Stomach (tissue), 9 donors: ENCODE data around the gene LCMT1. TPM values are rescaled to one million over a fixed set of nuclear protein-coding genes. Genes with fewer than 3 reads are reported as not detected.

Source experiments
- DNase-seq, 2 donors: peaks; one replicate each; pipeline versions ENCODE4 v3.0.0 to v3.0.0-alpha.2; 2013 to 2019
- H3K27ac ChIP-seq, 5 donors: fragments of 200-600 bp in 4 of 5; sonication (generic) in 4 of 5; one replicate each; pipeline ENCODE4 v1.5.1; 2013 to 2019; ENCODE audit warnings: mild to moderate bottlenecking in 1 of 5, moderate library complexity in 1 of 5
- H3K27me3 ChIP-seq, 3 donors: fragments of 200-600 bp; sonication (generic); one replicate each; pipeline ENCODE4 v1.5.1; 2017 to 2019; ENCODE audit warnings: mixed run types in 1 of 3
- H3K36me3 ChIP-seq, 4 donors: fragments of 200-600 bp; sonication (generic); 1 replicate in 3 of 4; 2 replicates in 1 of 4; pipeline ENCODE4 v1.5.1; 2016 to 2019
- H3K4me1 ChIP-seq, 4 donors: fragments of 200-600 bp; sonication (generic); one replicate each; pipeline ENCODE4 v1.5.1; 2016 to 2019
- H3K4me3 ChIP-seq, 4 donors: fragments of 200-600 bp; sonication (generic) in 3 of 4; one replicate each; pipeline ENCODE4 v1.5.1; 2016 to 2019; ENCODE audit warnings: mild to moderate bottlenecking in 1 of 4
- H3K9me3 ChIP-seq, 4 donors: fragments of 200-600 bp; sonication (generic); one replicate each; pipeline ENCODE4 v1.5.1; 2016 to 2019
- EP300 ChIP-seq: sonication (generic); formaldehyde crosslinking; IDR thresholded peaks from one replicate; pipeline ENCODE4 v1.6.1; 2017; ENCODE audit warnings: antibody characterized with exemption
- POLR2A ChIP-seq, 4 donors: fragments of 450-650 bp; IDR thresholded peaks; one replicate each; pipeline ENCODE4 v1.6.1; 2016; ENCODE audit warnings: antibody characterized with exemption in 4 of 4, control low read depth in 2 of 4, mild to moderate bottlenecking in 1 of 4, moderate library complexity in 1 of 4
- POLR2AphosphoS5 ChIP-seq, 3 donors: sonication (generic); formaldehyde crosslinking; IDR thresholded peaks; one replicate each; pipeline ENCODE4 v1.6.1; 2016; ENCODE audit warnings: antibody characterized with exemption in 3 of 3
- WGBS, 5 donors: extraction: QIAGEN DNeasy Blood & Tissue Kit in 3 of 5; methylation state at CpG; one replicate each; pipeline versions ENCODE4 v1.1.5 to v1.1.7; 2013 to 2018; 5-methylcytosine and 5-hydroxymethylcytosine counted together
- intact Hi-C: fragments of 100-400 bp; cut with DNase I; formaldehyde crosslinking; loops from one replicate; pipeline ENCODE4 v1.15.1; 2023; ENCODE audit warnings: low total_unique reads
- polyA plus RNA-seq, 3 donors: library from polyadenylated mRNA; stranded (reverse); fragments of 200-250 nt; gene quantifications; one replicate each; pipeline ENCODE4 v1.2.3, GENCODE V29; 2013
- total RNA-seq, 5 donors: library from RNA; depleted of rRNA; stranded (reverse); fragments of >200 nt; gene quantifications; one replicate each; pipeline versions ENCODE4 v1.1.0 to v1.2.3, GENCODE V29; 2014 to 2016
- TF ChIP-seq, protein P1 (sequence below), 7 experiments: fragments of 450-650 bp in 4 of 7; fragments of 200-600 bp in 3 of 7; sonication (generic) in 3 of 7; IDR thresholded peaks; one replicate each; pipeline ENCODE4 v1.5.1; 2016 to 2019; ENCODE audit warnings: antibody characterized with exemption in 7 of 7, control low read depth in 2 of 7, mild to moderate bottlenecking in 1 of 7
- donor health status: healthy with polysubstance abuse.
- donor health status: Bipolar disorder and iron deficiency.
- donor health status: healthy.

The LCMT1 gene
- total and polyA plus RNA-seq, 8 donors, result 15.4 to 54.9 (median 30.9) TPM

DNA sequence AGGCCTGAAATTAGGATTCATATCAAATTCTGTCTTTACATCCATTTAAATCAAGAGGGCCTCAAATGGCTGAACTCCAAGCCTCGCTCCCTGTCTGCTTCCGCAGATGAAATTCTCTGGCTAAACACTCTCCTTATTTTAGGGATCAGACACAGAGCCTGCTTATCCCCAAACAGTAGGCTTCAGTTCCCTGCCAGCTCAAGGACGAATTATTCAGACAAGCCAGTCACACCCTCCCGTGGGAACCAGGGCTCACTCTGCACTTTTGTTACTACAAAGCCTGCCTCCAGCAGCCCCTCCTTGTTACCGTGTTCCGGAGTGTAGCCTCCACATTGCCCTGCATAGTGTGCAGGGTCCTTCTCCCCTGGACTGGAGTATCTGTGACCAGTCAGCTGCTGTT is 46.6 kb upstream of the LCMT1 start:
- Histone ChIP-seq H3K9me3 (no peaks in the 10 kb centered on the region), H3K27ac (no peak overlapping the region), H3K4me1 (peaks cover 6 to 18% (median 12%) of the 10 kb centered on the region in 4 donors), H3K27me3 (no peaks in the 10 kb centered on the region), H3K4me3 (no peak overlapping the region), H3K36me3 (no peaks in the 10 kb centered on the region)
- no peak for TF ChIP-seq POLR2AphosphoS5 (IDR thresholded peaks at IDR 0.05)
- TF ChIP-seq POLR2A (IDR thresholded peaks at IDR 0.05), result no peak
- TF ChIP-seq EP300, result no peak
- TF ChIP-seq, protein P1, sequence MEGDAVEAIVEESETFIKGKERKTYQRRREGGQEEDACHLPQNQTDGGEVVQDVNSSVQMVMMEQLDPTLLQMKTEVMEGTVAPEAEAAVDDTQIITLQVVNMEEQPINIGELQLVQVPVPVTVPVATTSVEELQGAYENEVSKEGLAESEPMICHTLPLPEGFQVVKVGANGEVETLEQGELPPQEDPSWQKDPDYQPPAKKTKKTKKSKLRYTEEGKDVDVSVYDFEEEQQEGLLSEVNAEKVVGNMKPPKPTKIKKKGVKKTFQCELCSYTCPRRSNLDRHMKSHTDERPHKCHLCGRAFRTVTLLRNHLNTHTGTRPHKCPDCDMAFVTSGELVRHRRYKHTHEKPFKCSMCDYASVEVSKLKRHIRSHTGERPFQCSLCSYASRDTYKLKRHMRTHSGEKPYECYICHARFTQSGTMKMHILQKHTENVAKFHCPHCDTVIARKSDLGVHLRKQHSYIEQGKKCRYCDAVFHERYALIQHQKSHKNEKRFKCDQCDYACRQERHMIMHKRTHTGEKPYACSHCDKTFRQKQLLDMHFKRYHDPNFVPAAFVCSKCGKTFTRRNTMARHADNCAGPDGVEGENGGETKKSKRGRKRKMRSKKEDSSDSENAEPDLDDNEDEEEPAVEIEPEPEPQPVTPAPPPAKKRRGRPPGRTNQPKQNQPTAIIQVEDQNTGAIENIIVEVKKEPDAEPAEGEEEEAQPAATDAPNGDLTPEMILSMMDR (IDR thresholded peaks at IDR 0.05), result no peak
- intact Hi-C loops, result no loop called here
- WGBS, 5 donors, result 57 to 73% (median 63%) methylated on average over 6 of the region's 6 CpGs
- peak in 1 of 2 donors; percentile 67 for DNase-seq

- no peaks in the 10 kb centered on the region for H3K9me3 ChIP-seq
- DNase-seq, result no peak
- no peaks in the 10 kb centered on the region for H3K36me3 ChIP-seq
- TF ChIP-seq, protein P1 (IDR thresholded peaks at IDR 0.05), result no peak
- TF ChIP-seq EP300 (no peak), POLR2A (IDR thresholded peaks at IDR 0.05) (no peak), POLR2AphosphoS5 (IDR thresholded peaks at IDR 0.05) (no peak)
- H3K27ac ChIP-seq, result peak overlapping the region in 3 of 5 donors; percentile 90 to 93 (median 91)
- H3K4me1 ChIP-seq, result peaks cover 6 to 18% (median 12%) of the 10 kb centered on the region in 4 donors
- 79 to 93% (median 86%) methylated on average over 8 of the region's 8 CpGs for WGBS, 5 donors
- H3K27me3 ChIP-seq, result no peaks in the 10 kb centered on the region
- intact Hi-C loops, result no loop called here
- H3K4me3 ChIP-seq, result peak overlapping the region in 1 of 4 donors; percentile 77
Measured at GRCh38 chr16:25065899-25066298, 45.6 kb upstream of the LCMT1 start.

DNA sequence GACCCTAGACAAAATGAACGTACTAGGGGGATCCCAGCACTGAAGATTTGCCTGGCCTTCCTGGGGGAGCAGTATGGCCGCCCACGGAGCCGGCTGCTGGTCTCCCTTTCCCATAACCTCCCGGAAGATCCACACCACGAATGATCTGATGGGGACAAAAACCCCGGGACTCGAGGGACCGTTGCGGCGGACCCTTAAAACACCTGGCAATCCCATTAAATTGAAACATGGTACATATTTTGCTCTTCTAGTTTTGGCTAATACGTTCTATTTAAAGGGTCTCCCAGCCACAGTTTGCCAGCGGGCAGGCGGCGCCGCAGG is 45.2 kb upstream of the LCMT1 start:
- TF ChIP-seq, protein P1 (IDR thresholded peaks at IDR 0.05), result no peak
- no peak for TF ChIP-seq POLR2A (IDR thresholded peaks at IDR 0.05)
- TF ChIP-seq EP300, result no peak
- TF ChIP-seq POLR2AphosphoS5 (IDR thresholded peaks at IDR 0.05), result no peak
- no peak for DNase-seq
- 32 to 40% (median 38%) methylated on average over 14 to 16 of the region's 16 CpGs for WGBS, 5 donors

DNA sequence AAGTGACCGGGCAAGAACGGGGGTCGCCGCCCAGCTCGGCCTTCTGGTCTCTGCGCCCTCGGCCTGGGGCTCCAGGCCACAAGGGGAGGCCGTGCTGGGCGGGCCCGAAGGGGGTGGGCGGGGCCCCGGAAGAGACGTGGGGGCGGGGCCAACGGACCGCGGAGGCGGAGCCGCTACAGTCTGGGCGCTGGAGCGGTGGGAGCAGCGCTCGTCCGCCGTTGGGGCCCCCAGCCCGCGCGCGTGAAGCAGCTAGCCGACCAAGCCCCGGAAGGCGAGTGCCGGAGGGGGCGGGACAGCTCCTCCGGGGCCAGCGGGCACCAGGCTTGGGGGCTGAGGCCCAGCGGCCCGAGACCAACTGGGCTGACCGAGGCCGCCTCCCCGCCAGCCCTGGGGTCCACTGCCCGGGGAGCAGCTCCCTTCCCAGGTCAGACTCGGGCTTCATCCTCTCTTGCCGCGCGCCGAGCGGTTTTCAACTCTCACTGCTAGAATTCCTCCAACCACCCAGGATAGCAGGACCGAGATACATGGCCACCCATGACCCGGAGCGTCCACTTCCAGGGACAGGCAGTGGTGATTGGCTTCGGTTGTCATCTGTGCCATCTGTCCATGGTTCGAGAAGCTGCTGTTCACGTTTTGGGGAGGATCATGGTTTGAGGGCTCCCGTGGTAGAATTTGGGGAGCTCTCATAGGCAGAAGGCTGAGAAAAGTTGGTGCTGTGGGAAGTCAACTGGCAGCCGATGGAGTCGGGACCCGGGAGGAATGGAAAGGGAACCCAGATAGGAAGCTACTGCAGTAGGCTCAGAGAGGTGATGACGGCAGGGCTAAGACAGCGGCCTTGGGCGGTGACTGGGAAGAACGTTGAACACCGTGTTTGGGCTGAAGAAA is 44.6 kb upstream of the LCMT1 start:
- no peaks in the 10 kb centered on the region for H3K27me3 ChIP-seq
- H3K4me3 ChIP-seq, result peak overlapping the region; percentile 59 to 89 (median 79)
- TF ChIP-seq, protein P1 (IDR thresholded peaks at IDR 0.05), result no peak
- TF ChIP-seq POLR2A (IDR thresholded peaks at IDR 0.05) (no peak), POLR2AphosphoS5 (IDR thresholded peaks at IDR 0.05) (peak; percentile 69 to 85 (median 77)), EP300 (no peak)
- H3K27ac ChIP-seq, result peak overlapping the region; percentile 73 to 93 (median 91)
- no peaks in the 10 kb centered on the region for H3K36me3 ChIP-seq
- DNase-seq, result peak; percentile 87 to 95
- no peaks in the 10 kb centered on the region for H3K9me3 ChIP-seq
- 1 to 2% (median 1%) methylated on average over 37 to 63 of the region's 63 CpGs for WGBS, 5 donors
- H3K4me1 ChIP-seq, result peaks cover 6 to 18% (median 12%) of the 10 kb centered on the region in 4 donors
- intact Hi-C loops, result no loop called here

More for the DNA sequence above, 45.2 kb upstream of the LCMT1 start:
- Histone ChIP-seq H3K4me3 (peak overlapping the region; percentile 59 to 89 (median 79)), H3K9me3 (no peaks in the 10 kb centered on the region), H3K36me3 (no peaks in the 10 kb centered on the region), H3K27ac (peak overlapping the region; percentile 73 to 93 (median 91)), H3K4me1 (peaks cover 6 to 18% (median 12%) of the 10 kb centered on the region in 4 donors), H3K27me3 (no peaks in the 10 kb centered on the region)
- intact Hi-C loops, result no loop called here
